IPS-20b (cell line): ENCODE measurements around the gene POGZ.
A peak's percentile ranks its signal among the peaks of the same experiment; 100 is the strongest.
"Not testable (repeated sequence)": the region's sequence is repeated elsewhere in the genome, so short reads cannot be mapped to it uniquely, and the experiment has no call there.

Source experiments
- H3K27ac ChIP-seq: one replicate; pipeline ENCODE4 v1.5.1; 2013; ENCODE audit warnings: low read length
- H3K27me3 ChIP-seq: 2 replicates; pipeline ENCODE4 v1.6.1; 2013; ENCODE audit warnings: mild to moderate bottlenecking, low read length, inconsistent platforms; ENCODE audit not compliant: insufficient read depth
- H3K36me3 ChIP-seq: 2 replicates; pipeline ENCODE4 v1.6.1; 2013; ENCODE audit warnings: low read depth, mild to moderate bottlenecking, inconsistent platforms, low read length, moderate library complexity; ENCODE audit not compliant: insufficient read depth
- H3K4me1 ChIP-seq: 2 replicates; pipeline ENCODE4 v1.6.1; 2013; ENCODE audit warnings: mild to moderate bottlenecking, control low read depth, inconsistent platforms, low read length, moderate library complexity; ENCODE audit not compliant: insufficient read depth
- H3K4me3 ChIP-seq: 2 replicates; pipeline ENCODE4 v1.5.1; 2013; ENCODE audit warnings: mild to moderate bottlenecking, low read length, inconsistent platforms
- H3K9ac ChIP-seq: 2 replicates; pipeline ENCODE4 v1.6.1; 2013; ENCODE audit warnings: low read depth, mild to moderate bottlenecking, inconsistent platforms, low read length, moderate library complexity
- H3K9me3 ChIP-seq: 2 replicates; pipeline ENCODE4 v1.6.1; 2013; ENCODE audit warnings: mild to moderate bottlenecking, low read depth, low read length, inconsistent platforms; ENCODE audit not compliant: insufficient read depth

Gene POGZ

DNA sequence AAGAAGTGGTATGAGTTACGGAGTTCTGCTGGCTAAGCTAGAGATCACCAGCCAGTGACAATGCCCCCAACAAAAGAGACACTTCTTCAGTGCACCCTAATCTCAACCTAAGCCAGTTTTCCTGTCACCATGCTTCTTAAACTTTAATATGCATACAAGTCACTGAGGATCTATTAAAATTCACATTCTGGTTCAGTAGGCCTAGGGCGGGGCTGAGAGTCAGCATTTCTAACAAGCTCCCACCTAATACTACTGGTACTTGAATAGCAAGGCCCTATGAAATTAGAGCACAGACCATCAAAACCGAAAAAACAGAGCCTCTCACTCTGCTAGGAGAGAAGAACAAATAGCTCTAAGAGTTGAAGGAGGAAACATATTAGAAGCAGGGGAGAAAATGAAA, 52.0 kb downstream of the POGZ start:
- Histone ChIP-seq H3K27me3 (no peaks in the 10 kb centered on the region), H3K9ac (no peak overlapping the region), H3K4me3 (no peak overlapping the region), H3K27ac (no peak overlapping the region), H3K9me3 (no peaks in the 10 kb centered on the region), H3K36me3 (peaks cover 100% of the 10 kb centered on the region), H3K4me1 (no peaks in the 10 kb centered on the region)

DNA sequence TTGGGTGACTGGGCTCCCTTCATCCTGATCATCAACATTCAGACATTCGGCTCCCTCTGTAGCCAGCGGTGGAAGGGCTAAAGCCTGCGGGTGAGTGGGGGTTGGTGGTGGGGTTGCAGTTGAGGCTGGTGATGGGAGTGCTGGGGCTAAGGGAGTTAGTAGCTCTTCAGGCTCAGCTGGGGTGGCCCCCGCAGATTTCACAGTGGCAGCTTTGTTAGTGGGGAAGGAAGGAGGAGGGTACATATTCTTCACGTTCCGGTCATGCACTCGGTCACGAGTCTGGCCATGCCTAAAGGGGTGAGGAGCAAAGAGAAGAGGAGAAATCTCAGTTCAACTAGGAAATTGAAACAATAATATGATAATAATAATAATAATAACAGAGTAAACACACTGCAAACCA, 53.1 kb downstream of the POGZ start:
- Histone ChIP-seq H3K9me3 (no peaks in the 10 kb centered on the region), H3K9ac (no peak overlapping the region), H3K4me1 (no peaks in the 10 kb centered on the region), H3K36me3 (peaks cover 100% of the 10 kb centered on the region), H3K27ac (no peak overlapping the region), H3K27me3 (no peaks in the 10 kb centered on the region), H3K4me3 (no peak overlapping the region)

DNA sequence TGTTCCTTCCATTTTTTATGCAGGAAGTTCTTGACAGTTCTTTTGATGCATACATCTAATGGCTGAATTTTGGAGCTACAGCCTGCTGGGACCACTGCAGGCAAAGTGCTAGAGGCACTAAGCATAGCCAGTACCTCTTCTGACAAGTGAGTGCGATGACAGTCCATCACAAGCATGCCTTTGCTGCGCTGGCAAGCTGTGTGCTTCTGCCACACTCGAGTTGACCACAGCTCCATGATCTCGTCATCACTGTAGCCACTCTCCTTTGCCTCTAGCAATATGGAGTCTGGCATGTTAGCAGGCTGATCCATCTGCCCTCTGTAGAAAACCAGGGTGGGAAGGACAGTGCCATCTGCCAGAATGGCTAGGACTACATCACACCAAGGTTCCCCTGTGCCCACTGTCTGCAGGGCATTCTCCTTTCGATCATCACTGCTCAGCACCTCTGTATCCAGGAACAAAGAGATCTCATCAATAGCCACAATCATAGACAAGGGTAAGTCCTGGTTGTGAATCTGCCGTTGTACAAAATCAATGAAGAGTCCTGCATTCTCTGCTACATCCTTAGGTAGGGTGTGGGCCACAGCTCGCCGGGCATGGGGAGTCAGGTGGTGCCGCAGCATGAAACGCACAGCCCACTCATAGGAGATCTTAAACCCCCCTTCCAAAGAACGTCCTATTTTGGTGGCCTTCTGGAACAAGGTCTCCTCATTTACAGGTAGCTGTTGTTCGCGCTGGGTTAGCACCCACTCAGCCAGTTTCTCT, 53.9 kb downstream of the POGZ start:
- peaks cover 100% of the 10 kb centered on the region for H3K36me3 ChIP-seq
- no peak overlapping the region for H3K27ac ChIP-seq
- no peaks in the 10 kb centered on the region for H3K9me3 ChIP-seq
- H3K27me3 ChIP-seq, result no peaks in the 10 kb centered on the region
- H3K9ac ChIP-seq, result no peak overlapping the region
- no peak overlapping the region for H3K4me3 ChIP-seq
- H3K4me1 ChIP-seq, result no peaks in the 10 kb centered on the region

DNA sequence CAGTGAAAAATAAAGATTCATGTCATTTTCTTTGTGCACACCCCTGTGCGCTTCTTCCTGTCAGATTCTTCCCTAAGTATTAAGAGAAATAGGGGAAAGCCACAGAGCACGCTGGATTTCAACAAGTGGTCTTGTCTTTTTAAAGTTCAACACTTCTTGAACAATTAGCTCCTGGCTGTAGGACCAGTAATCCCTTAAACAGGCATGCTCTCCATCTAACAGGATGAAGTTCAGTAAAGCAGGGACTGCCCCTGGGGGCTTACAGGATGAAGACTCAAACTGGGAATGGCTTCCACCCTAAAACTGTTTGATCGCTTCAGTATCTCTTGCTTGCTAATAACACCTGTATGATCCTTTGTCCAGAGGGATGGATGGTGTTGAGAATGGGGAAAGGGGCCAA, 55.7 kb downstream of the POGZ start:
- Histone ChIP-seq H3K27me3 (no peaks in the 10 kb centered on the region), H3K4me3 (no peak overlapping the region), H3K9ac (no peak overlapping the region), H3K9me3 (no peaks in the 10 kb centered on the region), H3K4me1 (no peaks in the 10 kb centered on the region), H3K36me3 (peaks cover 84% of the 10 kb centered on the region), H3K27ac (no peak overlapping the region)

DNA sequence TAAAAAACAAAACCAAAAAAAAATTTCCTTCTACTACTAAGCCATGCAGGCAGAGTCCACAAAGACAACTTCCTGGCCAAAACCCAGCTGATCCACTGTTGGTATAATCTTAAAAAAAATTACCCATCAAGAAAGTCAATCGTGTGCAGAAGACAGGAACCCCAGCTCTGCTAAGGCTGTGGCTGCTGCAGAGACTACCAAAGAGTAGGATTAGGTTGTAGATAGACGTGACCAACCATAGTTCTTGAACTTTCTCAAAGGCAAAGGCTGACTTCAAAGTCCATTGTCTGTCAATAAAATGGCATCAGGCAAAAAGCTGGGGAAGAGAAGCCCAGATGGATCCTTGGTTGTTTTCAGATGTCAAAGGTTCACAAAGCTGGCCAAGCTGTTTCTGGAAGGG, 56.5 kb downstream of the POGZ start:
- Histone ChIP-seq H3K9ac (no peak overlapping the region), H3K9me3 (no peaks in the 10 kb centered on the region), H3K36me3 (peaks cover 75% of the 10 kb centered on the region), H3K4me3 (no peak overlapping the region), H3K27me3 (no peaks in the 10 kb centered on the region), H3K27ac (no peak overlapping the region), H3K4me1 (no peaks in the 10 kb centered on the region)

DNA sequence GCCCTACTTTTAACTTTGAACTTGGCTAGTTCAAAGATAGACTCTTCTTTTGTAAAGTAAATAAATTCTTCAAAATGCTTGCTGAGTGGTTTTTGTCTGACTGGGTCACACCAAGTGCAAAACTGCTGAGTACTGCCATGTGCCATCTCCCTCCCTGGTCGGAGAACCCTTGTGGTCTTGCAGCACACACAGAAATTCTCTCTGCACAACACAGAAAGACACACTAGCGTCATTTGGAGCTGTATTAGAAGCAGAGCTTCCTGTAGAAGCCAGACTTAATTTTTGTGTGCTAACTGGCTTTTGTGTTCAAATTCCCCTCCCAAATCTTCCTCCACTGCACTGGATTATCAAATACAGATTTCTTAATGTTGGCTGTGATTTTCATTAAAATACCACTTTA, 57.4 kb downstream of the POGZ start:
- no peaks in the 10 kb centered on the region for H3K9me3 ChIP-seq
- H3K27me3 ChIP-seq, result no peaks in the 10 kb centered on the region
- H3K4me1 ChIP-seq, result no peaks in the 10 kb centered on the region
- H3K9ac ChIP-seq, result no peak overlapping the region
- peaks cover 66% of the 10 kb centered on the region for H3K36me3 ChIP-seq
- no peak overlapping the region for H3K27ac ChIP-seq
- H3K4me3 ChIP-seq, result no peak overlapping the region

DNA sequence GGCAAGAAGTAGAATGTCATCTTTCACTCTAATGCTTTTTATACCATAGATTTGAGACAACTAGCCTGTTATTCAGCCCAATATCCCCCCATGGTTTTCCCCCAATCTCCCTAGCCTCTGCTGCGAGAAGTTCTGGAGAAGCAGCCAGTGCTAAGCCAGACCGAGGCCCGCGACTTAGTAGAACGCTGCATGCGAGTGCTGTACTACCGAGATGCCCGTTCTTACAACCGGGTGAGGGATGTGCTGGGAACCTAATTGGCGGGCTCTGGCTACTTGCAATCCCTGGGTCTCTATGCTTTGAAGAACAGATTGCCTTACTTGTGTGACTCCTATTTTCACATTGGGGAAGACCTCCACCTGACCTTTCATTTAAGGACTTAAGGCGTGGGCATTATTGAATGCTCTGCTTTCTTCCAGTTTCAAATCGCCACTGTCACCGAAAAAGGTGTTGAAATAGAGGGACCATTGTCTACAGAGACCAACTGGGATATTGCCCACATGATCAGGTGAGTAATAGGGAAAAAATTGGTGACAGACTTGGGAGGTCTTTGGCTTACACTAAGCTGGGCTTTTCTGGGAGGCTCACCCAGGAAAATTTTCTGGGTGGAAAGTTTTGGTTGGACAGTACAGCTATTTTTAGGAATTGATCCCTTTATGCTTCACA, 58.0 kb downstream of the POGZ start:
- no peak overlapping the region for H3K9ac ChIP-seq
- H3K4me3 ChIP-seq, result peak overlapping the region; percentile 93; the same call in 1 of the 2 replicates

DNA sequence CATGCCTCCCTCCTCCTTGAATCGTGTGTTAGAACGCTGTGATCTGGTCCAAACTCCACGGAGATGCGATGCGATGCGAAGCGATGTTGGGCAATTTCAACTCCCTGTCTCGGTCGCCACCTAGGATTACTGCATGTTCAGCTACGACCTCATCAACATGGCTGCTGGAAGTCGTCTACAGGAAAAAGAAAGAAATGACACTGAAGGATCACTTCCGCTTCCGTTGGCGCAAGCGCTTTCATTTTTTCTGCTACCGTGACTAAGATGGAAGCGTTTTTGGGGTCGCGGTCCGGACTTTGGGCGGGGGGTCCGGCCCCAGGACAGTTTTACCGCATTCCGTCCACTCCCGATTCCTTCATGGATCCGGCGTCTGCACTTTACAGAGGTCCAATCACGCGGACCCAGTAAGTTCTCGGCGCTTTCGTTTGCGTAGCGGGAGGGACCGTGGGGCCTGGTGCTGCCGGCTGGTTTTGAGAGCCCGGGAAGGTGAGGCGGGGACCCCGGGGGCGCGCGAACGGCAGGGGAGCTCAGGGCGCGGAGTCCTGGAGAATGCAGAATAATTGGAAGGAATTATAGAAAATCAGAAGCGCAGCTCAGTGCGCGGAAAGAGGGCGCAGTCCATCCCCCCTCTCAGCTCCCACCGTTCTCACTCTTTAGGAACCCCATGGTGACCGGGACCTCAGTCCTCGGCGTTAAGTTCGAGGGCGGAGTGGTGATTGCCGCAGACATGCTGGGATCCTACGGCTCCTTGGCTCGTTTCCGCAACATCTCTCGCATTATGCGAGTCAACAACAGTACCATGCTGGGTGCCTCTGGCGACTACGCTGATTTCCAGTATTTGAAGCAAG, 59.7 kb downstream of the POGZ start, which contains the start of gene PSMB4:
PSMB4 (plus strand) TSS at position 250 of the 848 bp plus-strand sequence; CDS start at position 265, 15 bp downstream.
- Histone ChIP-seq H3K9me3 (no peaks in the 10 kb centered on the region; the same call in 1 of the 2 replicates), H3K27me3 (no peaks in the 10 kb centered on the region), H3K4me1 (no peaks in the 10 kb centered on the region), H3K9ac (peak within 1 kb of the TSS; percentile 92), H3K27ac (peak within 1 kb of the TSS; percentile 70), H3K36me3 (peaks cover 43% of the 10 kb centered on the region), H3K4me3 (peak within 1 kb of the TSS; percentile 93)

More for the DNA sequence above, 58.0 kb downstream of the POGZ start:
- no peaks in the 10 kb centered on the region for H3K9me3 ChIP-seq
- peaks cover 60% of the 10 kb centered on the region for H3K36me3 ChIP-seq
- no peaks in the 10 kb centered on the region for H3K4me1 ChIP-seq
- H3K27me3 ChIP-seq, result no peaks in the 10 kb centered on the region
- no peak overlapping the region for H3K27ac ChIP-seq

DNA sequence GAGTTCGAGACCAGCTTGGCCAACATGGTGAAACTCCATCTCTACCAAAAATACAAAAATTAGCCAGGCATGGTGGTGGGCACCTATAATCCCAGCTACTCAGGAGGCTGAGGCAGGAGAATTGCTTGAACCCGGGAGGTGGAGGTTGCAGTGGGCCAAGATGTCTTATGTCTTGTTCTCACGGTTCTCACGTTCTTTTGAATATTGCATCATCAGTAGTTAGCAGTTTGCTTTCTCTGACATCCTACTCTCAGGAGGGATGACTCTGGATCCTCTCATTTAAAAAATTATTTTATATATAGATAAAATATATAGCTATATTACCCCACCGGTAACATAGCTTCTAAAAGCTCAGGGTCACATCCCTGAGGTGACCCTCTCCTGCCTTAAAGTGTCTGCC, 63.0 kb downstream of the POGZ start:
- H3K36me3 ChIP-seq, result peaks cover 10% of the 10 kb centered on the region
- H3K27me3 ChIP-seq, H3K4me1 ChIP-seq, H3K9ac ChIP-seq, H3K9me3 ChIP-seq, H3K27ac ChIP-seq, H3K4me3 ChIP-seq: not testable (repeated sequence)

DNA sequence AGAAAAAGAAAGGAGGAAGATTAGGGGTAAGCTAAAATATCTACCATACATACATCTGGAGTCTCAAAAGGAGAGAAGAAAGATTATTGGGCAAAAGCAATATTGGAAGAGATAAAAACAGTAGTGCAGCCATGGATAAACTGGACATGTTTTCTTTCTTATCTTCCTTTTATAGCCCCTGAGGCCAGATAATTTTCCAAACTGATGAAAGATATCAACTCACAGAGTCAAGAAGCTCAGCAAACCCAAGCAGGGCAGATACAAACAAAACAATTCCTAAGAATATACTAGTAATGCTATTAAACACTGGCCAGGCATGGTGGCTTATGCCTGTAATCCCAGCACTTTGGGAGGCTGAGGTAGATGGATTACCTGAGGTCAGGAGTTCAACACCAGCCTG, 65.7 kb downstream of the POGZ start:
- H3K9ac ChIP-seq, result no peak overlapping the region
- H3K4me3 ChIP-seq, result no peak overlapping the region
- H3K36me3 ChIP-seq, result no peaks in the 10 kb centered on the region

DNA sequence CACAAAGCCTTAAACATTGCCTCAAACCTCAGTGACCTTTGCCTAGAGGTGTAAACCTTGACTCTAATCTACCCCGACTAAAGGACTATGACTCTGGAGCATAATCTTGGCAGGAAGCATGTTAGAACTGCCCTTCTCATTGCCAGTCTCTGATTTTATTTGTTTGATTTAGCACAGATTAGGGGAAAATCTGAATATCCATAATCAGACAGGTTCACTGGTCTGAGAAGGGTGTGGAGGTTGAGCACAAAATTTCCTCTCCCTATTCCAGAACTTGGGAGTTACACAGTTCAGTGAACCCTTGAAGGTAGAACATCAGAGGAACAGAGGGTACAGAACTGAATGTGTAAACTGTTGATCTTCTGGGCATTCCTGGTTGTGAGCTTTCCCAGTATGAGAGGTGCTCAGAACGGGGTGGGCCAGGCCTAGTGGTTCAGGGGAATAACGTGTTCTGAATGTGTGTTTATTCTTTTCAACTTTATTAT, 68.2 kb downstream of the POGZ start:
- Histone ChIP-seq H3K27me3 (no peaks in the 10 kb centered on the region), H3K9ac (no peak overlapping the region), H3K9me3 (no peaks in the 10 kb centered on the region; the same call in none of the 2 replicates), H3K36me3 (no peaks in the 10 kb centered on the region), H3K4me1 (no peaks in the 10 kb centered on the region), H3K4me3 (no peak overlapping the region), H3K27ac (no peak overlapping the region)

More for the DNA sequence above, 65.7 kb downstream of the POGZ start:
- Histone ChIP-seq H3K27ac (no peak overlapping the region), H3K9me3 (no peaks in the 10 kb centered on the region; the same call in 1 of the 2 replicates), H3K27me3 (no peaks in the 10 kb centered on the region), H3K4me1 (no peaks in the 10 kb centered on the region)
